ENCODE measurements around the gene UBR4. TPM values are rescaled to one million over a fixed set of nuclear protein-coding genes. Genes with fewer than 3 reads are reported as not detected.
"Not testable (repeated sequence)": the region's sequence is repeated elsewhere in the genome, so short reads cannot be mapped to it uniquely, and the experiment has no call there.

The UBR4 gene
- total and polyA plus RNA-seq, 2 experiments from 2014 or later: 140 to 175 TPM

GRCh38 chr1:19182223-19182622 lies 27.8 kb downstream of the UBR4 start:
- Histone ChIP-seq H3K4me2 (no peak overlapping the region), H3K4me1 (ENCODE audit: insufficient read depth) (peaks cover 8% of the 10 kb centered on the region), H3K27me3 (no peaks in the 10 kb centered on the region), H3K4me3 (no peak overlapping the region), H3K79me2 (peaks cover 16% of the 10 kb centered on the region), H3K36me3 (replicated peaks; ENCODE audit: insufficient read depth, low read depth) (peaks cover under 1% of the 10 kb centered on the region), H2AFZ (no peak overlapping the region), H4K20me1 (ENCODE audit: insufficient read depth, poor library complexity, severe bottlenecking) (no peaks in the 10 kb centered on the region), H3K9me2 (replicated peaks; ENCODE audit: insufficient read depth) (no peaks in the 10 kb centered on the region), H3K27ac (no peak overlapping the region), H3K9me3 (ENCODE audit: low read depth) (no peaks in the 10 kb centered on the region)
- WGBS (ENCODE audit: low lambda C conversion rate, missing lambda C conversion rate): 94% methylated on average over 5 of the region's 5 CpGs
- DNase-seq (ENCODE audit: low spot score): no peak
- TF ChIP-seq EZH2 (IDR thresholded peaks at IDR 0.05; ENCODE audit: borderline replicate concordance) (no peak), CTCF (IDR thresholded peaks at IDR 0.05; ENCODE audit: poor library complexity) (no peak), EZH2phosphoT487 (IDR thresholded peaks at IDR 0.05; ENCODE audit: low read depth, severe bottlenecking, unreplicated experiment) (no peak)

- DNase-seq (ENCODE audit: low spot score); H3K27me3 ChIP-seq; H3K9me2 ChIP-seq (replicated peaks; ENCODE audit: insufficient read depth); H3K4me3 ChIP-seq; H3K4me1 ChIP-seq (ENCODE audit: insufficient read depth); H3K9me3 ChIP-seq (ENCODE audit: low read depth); H3K27ac ChIP-seq; H4K20me1 ChIP-seq (ENCODE audit: insufficient read depth, poor library complexity, severe bottlenecking); H3K36me3 ChIP-seq (replicated peaks; ENCODE audit: insufficient read depth, low read depth); H3K4me2 ChIP-seq; H2AFZ ChIP-seq: not testable (repeated sequence)
- peaks cover 18% of the 10 kb centered on the region for H3K79me2 ChIP-seq
- 90% methylated on average over 8 of the region's 8 CpGs for WGBS (ENCODE audit: low lambda C conversion rate, missing lambda C conversion rate)
Observed at GRCh38 chr1:19180265-19180657, 29.8 kb downstream of the UBR4 start.

- no peak for TF ChIP-seq EZH2phosphoT487 (IDR thresholded peaks at IDR 0.05; ENCODE audit: low read depth, severe bottlenecking, unreplicated experiment)
- TF ChIP-seq CTCF (IDR thresholded peaks at IDR 0.05; ENCODE audit: poor library complexity): peak; percentile 55
- Histone ChIP-seq H3K4me2 (no peak overlapping the region), H3K9me3 (ENCODE audit: low read depth) (no peaks in the 10 kb centered on the region), H3K27me3 (no peaks in the 10 kb centered on the region), H3K4me1 (ENCODE audit: insufficient read depth) (peaks cover 8% of the 10 kb centered on the region), H3K36me3 (replicated peaks; ENCODE audit: insufficient read depth, low read depth) (peaks cover 3% of the 10 kb centered on the region), H4K20me1 (ENCODE audit: insufficient read depth, poor library complexity, severe bottlenecking) (no peaks in the 10 kb centered on the region), H3K4me3 (no peak overlapping the region), H2AFZ (no peak overlapping the region), H3K9me2 (replicated peaks; ENCODE audit: insufficient read depth) (no peaks in the 10 kb centered on the region), H3K27ac (peak overlapping the region; percentile 54), H3K79me2 (peaks cover 19% of the 10 kb centered on the region)
- peak; percentile 63 for DNase-seq (ENCODE audit: low spot score)
- WGBS (ENCODE audit: low lambda C conversion rate, missing lambda C conversion rate): 82% methylated on average over 8 of the region's 8 CpGs
Observed at GRCh38 chr1:19179597-19180264, 30.3 kb downstream of the UBR4 start.

GRCh38 chr1:19178734-19179398 lies 31.2 kb downstream of the UBR4 start:
- Histone ChIP-seq H3K27me3 (no peaks in the 10 kb centered on the region), H3K4me3 (no peak overlapping the region), H3K4me1 (ENCODE audit: insufficient read depth) (peaks cover 8% of the 10 kb centered on the region), H4K20me1 (ENCODE audit: insufficient read depth, poor library complexity, severe bottlenecking) (no peaks in the 10 kb centered on the region), H3K4me2 (peak overlapping the region; percentile 12), H3K27ac (peak overlapping the region; percentile 54), H3K9me2 (replicated peaks; ENCODE audit: insufficient read depth) (no peaks in the 10 kb centered on the region), H3K79me2 (peaks cover 25% of the 10 kb centered on the region), H3K36me3 (replicated peaks; ENCODE audit: insufficient read depth, low read depth) (peaks cover 6% of the 10 kb centered on the region), H2AFZ (no peak overlapping the region), H3K9me3 (ENCODE audit: low read depth) (no peaks in the 10 kb centered on the region)
- 60% methylated on average over 5 of the region's 5 CpGs for WGBS (ENCODE audit: low lambda C conversion rate, missing lambda C conversion rate)
- TF ChIP-seq EZH2 (IDR thresholded peaks at IDR 0.05; ENCODE audit: borderline replicate concordance): no peak
- no peak for TF ChIP-seq EZH2phosphoT487 (IDR thresholded peaks at IDR 0.05; ENCODE audit: low read depth, severe bottlenecking, unreplicated experiment)
- no peak for TF ChIP-seq CTCF (IDR thresholded peaks at IDR 0.05; ENCODE audit: poor library complexity)
- DNase-seq (ENCODE audit: low spot score): no peak
